Measurements from ENCODE around the gene RIPOR2. TPM values are rescaled to one million over a fixed set of nuclear protein-coding genes. Genes with fewer than 3 reads are reported as not detected.
"Not testable (repeated sequence)": the region's sequence is repeated elsewhere in the genome, so short reads cannot be mapped to it uniquely, and the experiment has no call there.

RIPOR2 gene
- polyA plus RNA-seq, 4 donors: 7.3 to 16.8 (median 7.5) TPM

DNA sequence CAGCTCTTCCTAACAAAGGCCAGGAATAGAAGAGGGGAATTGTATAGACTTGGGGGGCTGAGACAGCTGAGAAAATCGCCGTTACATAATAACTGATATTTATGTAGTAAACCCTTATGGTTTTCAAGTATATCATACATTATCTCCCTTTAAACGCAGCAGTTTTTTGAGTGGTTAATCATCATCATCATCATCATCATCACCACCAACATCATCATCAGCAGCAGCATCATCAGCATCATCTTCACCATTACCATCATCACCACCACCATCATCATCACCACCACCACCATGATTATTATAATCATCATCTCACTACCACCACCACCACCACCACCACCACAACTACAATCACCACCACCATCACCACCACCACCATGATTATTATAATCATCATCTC lies 9.1 kb downstream of the RIPOR2 start:
- DNase-seq (ENCODE audit: low read depth in 4 of 4, low spot score in 3 of 4): not testable (repeated sequence)

- no peak for DNase-seq (ENCODE audit: low read depth in 4 of 4, low spot score in 3 of 4)
Observed at GRCh38 chr6:24926192-24926591, 9.6 kb downstream of the RIPOR2 start.

DNA sequence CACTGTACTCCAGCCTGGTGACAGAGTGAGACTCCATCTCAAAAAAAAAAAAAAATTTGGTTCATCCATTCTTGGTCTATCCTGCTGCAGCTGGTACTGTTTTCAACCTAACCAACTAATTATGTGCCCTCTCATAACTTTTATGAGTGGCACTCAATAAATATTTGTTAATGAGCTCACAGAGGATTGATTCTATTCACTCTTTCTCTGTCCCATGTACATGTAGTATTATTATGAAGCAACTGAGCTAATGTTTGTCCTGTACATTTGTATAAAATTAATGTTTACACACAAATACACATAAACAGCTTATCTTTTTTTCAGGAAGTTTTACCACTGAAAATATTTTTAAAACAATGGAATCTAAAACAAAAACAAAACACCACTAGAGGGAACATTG lies 10.1 kb downstream of the RIPOR2 start:
- DNase-seq (ENCODE audit: low read depth in 4 of 4, low spot score in 3 of 4): no peak

DNA sequence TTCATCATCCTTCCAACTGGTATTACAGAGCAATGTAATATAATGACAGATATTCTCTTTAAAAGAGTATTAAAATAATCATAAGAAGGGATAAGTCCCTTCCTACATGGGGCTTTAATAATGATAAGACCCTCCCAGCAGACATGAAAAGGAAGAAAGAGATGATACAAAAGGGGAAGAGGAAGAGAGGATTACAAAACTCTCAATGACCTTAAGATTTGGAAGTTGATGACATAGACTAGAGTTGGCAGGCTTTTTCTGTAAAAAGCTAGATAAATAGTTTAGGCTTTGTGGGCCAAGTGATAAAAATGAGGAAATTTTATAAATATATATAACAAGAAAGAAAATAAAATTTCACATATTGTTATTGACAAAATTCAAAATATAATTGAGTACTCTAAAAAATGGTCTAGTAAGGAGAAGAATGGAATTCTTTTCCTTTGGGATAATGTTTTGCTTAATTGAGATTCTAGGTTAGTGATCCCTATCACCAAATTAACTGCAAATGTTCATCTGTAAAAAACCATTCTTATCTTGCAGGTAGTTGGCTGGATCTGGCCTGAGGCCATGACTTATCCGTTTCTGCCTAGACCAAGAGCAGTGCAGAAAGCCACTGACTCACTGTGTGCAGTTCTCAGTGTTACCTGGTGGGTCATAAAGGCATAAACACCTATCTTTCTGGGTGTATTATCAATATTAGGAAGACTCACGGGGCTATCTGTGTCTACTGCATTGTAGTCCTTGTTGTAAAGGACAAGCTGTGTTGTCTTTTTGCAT lies 11.0 kb downstream of the RIPOR2 start:
- DNase-seq (ENCODE audit: low read depth in 4 of 4, low spot score in 3 of 4): no peak

- no peak for DNase-seq (ENCODE audit: low read depth in 4 of 4, low spot score in 3 of 4)
Observed at GRCh38 chr6:24923885-24924401, 11.8 kb downstream of the RIPOR2 start.

DNA sequence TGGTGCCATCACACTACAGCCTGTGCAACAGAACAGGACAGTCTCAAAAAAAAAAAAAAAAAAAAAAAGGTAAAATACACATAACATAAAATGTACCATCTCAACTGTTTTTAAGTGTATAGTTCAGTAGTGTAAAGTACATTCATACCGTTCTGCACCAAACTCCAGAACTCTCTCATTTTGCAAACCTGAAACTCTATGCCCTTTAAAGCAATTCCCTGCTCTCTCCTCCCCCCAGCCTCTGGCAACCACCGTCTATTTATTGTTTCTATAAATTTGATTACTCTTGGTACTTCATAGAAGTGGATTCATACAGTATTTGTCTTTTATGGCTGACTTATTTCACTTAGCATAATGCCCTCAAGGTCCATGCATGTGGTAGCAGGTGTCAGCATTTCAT lies 12.9 kb downstream of the RIPOR2 start:
- no peak for DNase-seq (ENCODE audit: low read depth in 4 of 4, low spot score in 3 of 4)

- no peak for DNase-seq (ENCODE audit: low read depth in 4 of 4, low spot score in 3 of 4)
Observed at GRCh38 chr6:24922170-24922569, 13.6 kb downstream of the RIPOR2 start.

DNA sequence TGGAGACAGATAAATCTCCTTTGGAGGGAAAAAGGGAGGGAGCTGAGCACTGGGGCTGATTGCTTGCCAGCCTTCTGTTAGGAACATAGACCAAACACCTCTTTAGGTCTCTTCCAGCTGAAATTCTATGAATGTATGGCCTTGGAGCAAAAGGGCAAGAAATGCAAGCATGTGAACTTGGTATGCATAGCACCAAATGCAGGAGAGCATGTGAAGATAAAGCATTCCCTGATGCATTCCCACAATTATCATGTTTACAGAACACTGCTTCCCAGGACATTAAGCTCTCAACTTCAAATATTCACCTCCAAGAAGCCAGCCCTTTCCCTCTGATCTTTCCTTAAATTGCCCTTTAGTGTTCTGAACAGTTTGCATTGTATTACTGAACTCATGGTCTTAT lies 15.6 kb downstream of the RIPOR2 start:
- DNase-seq (ENCODE audit: low read depth in 4 of 4, low spot score in 3 of 4): no peak

GRCh38 chr6:24919056-24919892 lies 16.5 kb downstream of the RIPOR2 start:
- DNase-seq (ENCODE audit: low read depth in 4 of 4, low spot score in 3 of 4): no peak

- no peak for DNase-seq (ENCODE audit: low read depth in 4 of 4, low spot score in 3 of 4)
Observed at GRCh38 chr6:24918641-24919055, 17.1 kb downstream of the RIPOR2 start.

GRCh38 chr6:24916496-24916895 lies 19.3 kb downstream of the RIPOR2 start:
- DNase-seq (ENCODE audit: low read depth in 4 of 4, low spot score in 3 of 4): no peak

DNA sequence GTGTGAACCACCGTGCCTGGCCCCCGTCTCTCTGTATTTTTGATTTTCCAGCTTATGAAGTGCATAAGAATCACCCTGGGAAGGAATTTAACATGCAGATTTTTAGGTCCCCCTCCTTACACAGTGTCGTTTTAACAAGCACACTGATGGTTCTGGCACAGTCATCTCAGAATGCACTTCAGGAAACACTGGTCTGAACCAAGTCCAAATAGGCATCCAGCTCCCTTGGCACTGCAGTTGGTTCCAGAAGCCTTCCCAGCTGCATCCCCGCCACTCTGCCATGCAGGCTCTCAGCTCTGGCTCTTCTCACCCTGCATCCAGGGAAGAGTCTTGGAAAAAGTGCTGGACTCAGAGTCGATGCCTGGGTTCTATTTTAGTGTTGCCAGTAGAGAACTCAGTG lies 20.1 kb downstream of the RIPOR2 start:
- no peak for DNase-seq (ENCODE audit: low read depth in 4 of 4, low spot score in 3 of 4)

DNA sequence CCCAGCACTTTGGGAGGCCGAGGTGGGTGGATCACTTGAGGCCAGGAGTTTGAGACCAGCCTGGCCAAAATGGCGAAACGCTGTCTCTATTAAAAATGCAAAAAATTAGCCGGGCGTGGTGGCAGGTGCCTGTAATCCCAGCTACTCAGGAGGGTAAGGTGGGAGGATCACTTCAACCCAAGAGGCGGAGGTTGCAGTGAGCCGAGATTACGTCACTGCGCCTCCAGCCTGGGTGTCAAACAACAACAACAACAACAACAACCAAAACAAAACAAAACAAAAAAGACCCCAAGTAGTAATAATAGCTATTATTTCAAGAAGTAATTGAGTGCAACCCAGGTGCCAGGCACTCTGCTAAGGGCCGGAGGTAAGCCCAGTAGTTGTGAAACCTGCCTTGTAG lies 21.7 kb downstream of the RIPOR2 start:
- not testable (repeated sequence) for DNase-seq (ENCODE audit: low read depth in 4 of 4, low spot score in 3 of 4)

DNA sequence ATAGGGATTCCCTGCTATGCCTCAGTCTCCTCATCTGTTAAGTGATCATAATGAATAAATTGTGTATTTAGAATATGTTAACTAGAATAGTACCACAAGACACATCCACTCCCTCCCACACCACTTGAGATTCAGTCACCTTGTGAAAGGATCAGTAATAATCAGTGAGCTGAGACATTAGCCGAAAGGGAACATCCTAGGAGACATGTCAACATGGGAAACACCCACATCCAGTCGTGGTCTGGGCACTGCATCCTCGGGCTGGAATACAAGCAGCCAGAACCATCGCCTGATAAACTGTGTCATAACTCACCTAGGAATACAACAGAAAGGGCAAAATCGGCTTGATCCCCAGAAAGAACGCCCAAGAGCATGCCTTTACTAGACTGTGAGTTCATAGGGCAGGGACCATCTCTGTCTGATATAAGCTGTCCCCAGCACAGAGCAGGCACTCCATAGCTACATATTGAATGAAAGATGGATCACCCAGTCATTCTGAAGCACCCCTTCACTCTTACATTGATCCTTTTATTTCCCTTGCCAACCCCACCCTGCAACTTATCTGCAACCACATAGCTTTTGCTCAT lies 23.9 kb downstream of the RIPOR2 start:
- no peak for DNase-seq (ENCODE audit: low read depth in 4 of 4, low spot score in 3 of 4)

DNA sequence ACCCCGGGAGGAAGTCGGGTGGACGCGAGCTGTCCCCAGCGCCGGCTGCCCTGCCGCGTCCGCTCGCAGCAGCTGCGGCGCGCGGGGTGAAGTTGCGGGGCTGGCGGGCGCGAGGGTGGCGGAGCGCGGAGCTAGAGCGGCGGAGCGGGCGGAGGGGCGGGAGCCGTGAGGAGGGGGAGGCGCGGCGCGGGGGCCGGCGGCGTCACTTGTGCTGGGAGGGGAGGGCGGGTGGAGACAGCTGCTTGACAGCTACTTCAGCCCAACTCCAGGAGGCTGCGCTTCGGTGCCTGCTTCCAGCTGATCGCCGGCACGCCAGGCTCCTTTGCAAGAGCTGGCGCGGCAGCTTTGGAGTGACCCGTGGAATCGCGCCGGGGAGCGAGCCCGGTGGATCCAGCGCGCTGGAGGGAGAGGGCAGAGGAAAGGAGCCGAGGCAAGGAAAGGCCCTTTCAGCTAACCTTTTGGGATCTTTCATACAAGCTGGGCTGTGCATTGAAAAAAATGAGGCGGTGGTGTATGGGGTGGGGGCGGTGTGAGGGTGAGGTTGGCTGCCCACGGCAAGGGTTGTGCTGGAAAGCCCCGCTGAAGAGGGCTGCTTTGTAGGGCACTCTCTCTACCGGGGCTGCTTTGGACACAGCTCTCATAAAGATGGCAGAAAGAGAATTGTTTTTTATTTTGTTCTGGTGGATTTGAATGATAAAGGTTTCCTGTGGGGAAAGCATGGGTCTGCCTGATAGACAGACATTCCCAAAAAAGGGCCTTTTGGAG lies 24.6 kb downstream of the RIPOR2 start:
- peak in 1 of 4 donors; percentile 47 for DNase-seq (ENCODE audit: low read depth in 4 of 4, low spot score in 3 of 4)

DNA sequence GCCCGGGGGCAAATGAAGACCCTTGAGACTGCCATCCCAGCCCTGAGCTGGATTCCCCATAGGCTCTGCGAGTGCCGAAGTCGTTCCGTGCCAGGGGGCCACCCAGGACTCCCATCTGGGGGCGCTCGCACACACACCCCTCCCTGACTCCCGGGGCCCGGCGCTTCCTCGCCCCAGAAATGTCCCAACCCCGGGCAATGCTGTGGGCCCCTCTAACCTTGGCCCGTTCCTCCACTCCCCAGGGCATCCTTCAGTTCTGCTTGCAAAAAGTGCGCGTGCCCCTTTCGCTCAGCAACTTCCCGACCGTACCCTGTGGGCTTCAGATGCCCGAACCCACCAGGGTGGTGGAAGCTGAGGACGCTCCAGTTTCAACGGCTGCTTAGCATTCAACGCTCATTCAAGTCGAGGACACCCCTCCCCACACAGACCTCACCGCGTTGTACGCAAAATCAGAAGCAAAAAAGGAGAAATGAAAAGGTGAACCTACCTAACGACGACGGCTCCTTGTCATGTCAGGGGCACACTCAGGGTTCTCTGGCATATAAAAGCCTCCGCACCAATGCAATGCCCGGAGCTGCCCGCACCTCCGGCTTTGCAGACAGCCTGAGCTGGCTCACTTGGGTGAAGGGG lies 25.3 kb downstream of the RIPOR2 start:
- DNase-seq (ENCODE audit: low read depth in 4 of 4, low spot score in 3 of 4): no peak

GRCh38 chr6:24909241-24910216 lies 26.2 kb downstream of the RIPOR2 start:
- DNase-seq (ENCODE audit: low read depth in 4 of 4, low spot score in 3 of 4): no peak

DNA sequence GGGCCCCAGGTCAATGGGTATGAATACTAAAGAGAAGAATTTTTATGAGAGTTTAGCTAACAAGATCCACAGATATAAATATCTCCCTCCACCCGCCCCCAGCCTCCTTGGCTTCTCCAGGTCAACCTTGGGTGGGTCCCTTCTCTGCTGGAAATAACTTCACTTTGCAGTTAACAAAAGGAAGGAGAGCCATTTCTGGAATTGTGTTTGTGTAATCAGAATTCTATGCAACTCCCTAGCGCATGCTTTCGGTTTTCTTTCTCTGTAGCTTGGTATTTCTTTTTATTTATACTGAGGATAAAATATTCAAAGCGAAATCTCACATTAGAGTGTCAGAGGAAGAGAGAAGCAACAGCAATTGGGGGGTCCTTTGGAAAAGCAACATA lies 27.1 kb downstream of the RIPOR2 start:
- DNase-seq (ENCODE audit: low read depth in 4 of 4, low spot score in 3 of 4): no peak
